Measurements from ENCODE around the gene MYH14.

DNA sequence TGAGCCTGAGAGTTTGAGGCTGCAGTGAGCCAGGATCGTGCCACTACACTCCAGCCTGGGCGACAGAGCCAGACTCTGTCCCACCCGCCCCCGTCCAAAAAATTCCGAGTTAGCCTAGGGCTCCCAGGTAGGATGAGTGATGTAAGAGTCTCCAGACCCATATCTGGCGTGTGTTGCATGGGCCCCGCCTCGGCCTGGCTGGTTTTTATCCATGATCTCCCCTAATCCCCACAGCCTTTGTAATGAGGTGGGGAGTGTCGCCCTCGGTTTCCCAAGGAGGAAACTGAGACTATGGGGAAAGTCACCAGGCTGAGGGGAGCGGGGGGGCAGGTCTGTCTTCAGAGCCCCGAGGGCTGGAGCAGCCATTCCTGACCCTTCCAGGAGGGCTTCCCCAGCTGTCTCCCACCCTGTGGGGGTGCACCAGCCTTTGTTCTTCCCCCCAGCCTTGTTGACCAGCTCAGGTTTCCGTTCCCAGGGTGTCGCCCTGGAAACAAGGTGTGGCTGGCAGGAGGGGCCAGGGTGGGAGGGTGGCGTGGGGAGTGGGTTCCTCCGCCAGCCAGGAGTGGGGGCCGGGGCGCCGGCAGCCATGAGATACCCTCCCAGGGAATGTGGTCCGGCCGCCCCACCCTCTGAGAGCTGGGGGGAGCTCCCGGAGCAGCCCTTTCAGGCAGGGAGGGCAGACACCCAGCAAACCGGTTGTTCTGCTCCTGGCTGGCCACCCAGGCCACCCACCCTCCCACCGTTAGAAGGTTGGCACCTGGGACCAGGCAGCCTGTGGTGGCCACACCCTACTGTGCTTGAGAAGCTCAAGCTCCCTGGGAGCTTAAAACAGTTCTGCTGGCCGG is 11.5 kb downstream of the MYH14 start:
- TF ChIP-seq, protein P1, sequence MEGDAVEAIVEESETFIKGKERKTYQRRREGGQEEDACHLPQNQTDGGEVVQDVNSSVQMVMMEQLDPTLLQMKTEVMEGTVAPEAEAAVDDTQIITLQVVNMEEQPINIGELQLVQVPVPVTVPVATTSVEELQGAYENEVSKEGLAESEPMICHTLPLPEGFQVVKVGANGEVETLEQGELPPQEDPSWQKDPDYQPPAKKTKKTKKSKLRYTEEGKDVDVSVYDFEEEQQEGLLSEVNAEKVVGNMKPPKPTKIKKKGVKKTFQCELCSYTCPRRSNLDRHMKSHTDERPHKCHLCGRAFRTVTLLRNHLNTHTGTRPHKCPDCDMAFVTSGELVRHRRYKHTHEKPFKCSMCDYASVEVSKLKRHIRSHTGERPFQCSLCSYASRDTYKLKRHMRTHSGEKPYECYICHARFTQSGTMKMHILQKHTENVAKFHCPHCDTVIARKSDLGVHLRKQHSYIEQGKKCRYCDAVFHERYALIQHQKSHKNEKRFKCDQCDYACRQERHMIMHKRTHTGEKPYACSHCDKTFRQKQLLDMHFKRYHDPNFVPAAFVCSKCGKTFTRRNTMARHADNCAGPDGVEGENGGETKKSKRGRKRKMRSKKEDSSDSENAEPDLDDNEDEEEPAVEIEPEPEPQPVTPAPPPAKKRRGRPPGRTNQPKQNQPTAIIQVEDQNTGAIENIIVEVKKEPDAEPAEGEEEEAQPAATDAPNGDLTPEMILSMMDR (conservative IDR thresholded peaks at IDR 0.05; ENCODE audit: low read depth, low read length): no peak
- no peak for TF ChIP-seq EZH2 (IDR thresholded peaks at IDR 0.05; ENCODE audit: borderline replicate concordance, low read depth, low read length, poor library complexity, severe bottlenecking)

Measured in A673 (cell line).